Activated naive CD8-positive, alpha-beta T cell treated with anti-CD3 and anti-CD28 coated beads for 36 hours (primary cell): Measurements from ENCODE around the gene MTRF1L. TPM values are rescaled to one million over a fixed set of nuclear protein-coding genes. Genes with fewer than 3 reads are reported as not detected.
"Not testable (repeated sequence)": the region's sequence is repeated elsewhere in the genome, so short reads cannot be mapped to it uniquely, and the experiment has no call there.

ENCODE experiments used
- DNase-seq: peaks from one replicate; pipeline ENCODE4 v3.0.0; 2021
- H3K27ac Mint-ChIP-seq: one replicate; pipeline ENCODE4 v1.8.0; 2022; ENCODE audit warnings: mild to moderate bottlenecking, moderate library complexity, mixed read lengths
- H3K27me3 Mint-ChIP-seq: one replicate; pipeline ENCODE4 v1.8.0; 2022; ENCODE audit warnings: mild to moderate bottlenecking, mixed read lengths
- H3K36me3 Mint-ChIP-seq: one replicate; pipeline ENCODE4 v1.8.0; 2021; ENCODE audit warnings: mild to moderate bottlenecking, mixed read lengths
- H3K4me1 Mint-ChIP-seq: one replicate; pipeline ENCODE4 v1.8.0; 2021; ENCODE audit warnings: mixed read lengths
- H3K4me3 Mint-ChIP-seq: one replicate; pipeline ENCODE4 v1.8.0; 2022; ENCODE audit warnings: mild to moderate bottlenecking, moderate library complexity, mixed read lengths
- H3K9me3 Mint-ChIP-seq: one replicate; pipeline ENCODE4 v1.8.0; 2022; ENCODE audit warnings: mixed read lengths
- total RNA-seq, 2 experiments: library from RNA; stranded (reverse); gene quantifications; one replicate each; pipeline ENCODE4 v1.2.3, GENCODE V29; 2021

Gene MTRF1L
- total RNA-seq, 2 experiments from 2014 or later = 16.8 to 18.2 TPM

DNA sequence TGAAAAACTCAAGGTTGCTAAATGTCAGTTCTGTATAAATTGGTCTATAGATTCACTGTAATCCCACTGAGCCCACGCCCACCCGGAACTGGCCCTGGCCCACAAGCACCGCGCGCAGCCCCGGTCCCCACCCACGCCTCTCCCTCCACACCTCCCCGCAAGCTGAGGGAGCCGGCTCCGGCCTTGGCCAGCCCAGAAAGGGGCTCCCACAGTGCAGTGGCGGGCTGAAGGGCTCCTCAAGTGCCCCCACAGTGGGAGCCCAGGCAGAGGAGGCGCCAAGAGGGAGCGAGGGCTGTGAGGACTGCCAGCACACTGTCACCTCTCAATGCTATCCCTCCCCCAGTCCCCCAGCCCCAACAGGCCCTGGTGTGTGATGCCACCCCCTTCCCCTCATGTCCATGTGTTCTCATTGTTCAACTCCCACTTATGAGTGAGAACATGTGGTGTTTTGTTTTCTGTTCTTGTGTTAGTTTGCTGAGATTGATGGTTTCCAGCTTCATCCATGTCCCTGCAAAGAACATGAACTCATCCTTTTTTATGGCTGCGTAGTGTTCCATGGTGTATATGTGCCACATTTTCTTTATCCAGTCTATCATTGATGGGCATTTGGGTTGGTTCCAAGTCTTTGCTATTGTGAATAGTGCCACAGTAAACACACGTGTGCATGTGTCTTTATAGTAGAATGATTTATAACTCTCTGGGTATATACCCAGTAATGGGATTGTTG lies 36.2 kb downstream of the MTRF1L start:
- Mint-ChIP-seq H3K9me3 (peaks cover 29% of the 10 kb centered on the region), H3K36me3 (peaks cover 22% of the 10 kb centered on the region)
- not testable (repeated sequence) for H3K4me3 Mint-ChIP-seq, H3K4me1 Mint-ChIP-seq, H3K27me3 Mint-ChIP-seq, H3K27ac Mint-ChIP-seq, DNase-seq

DNA sequence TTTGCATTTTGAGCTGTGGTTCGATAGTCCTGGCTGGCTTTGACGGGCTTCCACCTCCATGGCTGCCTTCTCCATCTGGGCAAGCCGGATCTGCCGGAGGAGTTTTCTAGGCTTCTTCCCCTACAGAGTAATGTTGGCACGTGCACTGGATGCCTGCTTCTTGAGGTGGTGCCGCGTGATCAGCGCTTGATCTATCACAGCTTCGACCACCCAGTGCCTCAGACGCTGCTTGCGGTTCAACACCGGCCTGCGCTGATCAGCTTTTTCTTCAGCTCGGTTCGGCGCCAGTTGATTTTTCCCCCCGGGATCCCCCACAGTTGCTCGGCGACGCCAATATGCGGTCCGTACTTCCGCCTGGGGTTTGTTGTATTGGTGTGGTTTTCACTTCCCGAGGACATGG lies 43.2 kb downstream of the MTRF1L start:
- no peak for DNase-seq
- Mint-ChIP-seq H3K4me1 (no peaks in the 10 kb centered on the region), H3K27me3 (peaks cover 12% of the 10 kb centered on the region), H3K27ac (no peak overlapping the region), H3K4me3 (no peak overlapping the region), H3K9me3 (peaks cover 2% of the 10 kb centered on the region), H3K36me3 (no peaks in the 10 kb centered on the region)

DNA sequence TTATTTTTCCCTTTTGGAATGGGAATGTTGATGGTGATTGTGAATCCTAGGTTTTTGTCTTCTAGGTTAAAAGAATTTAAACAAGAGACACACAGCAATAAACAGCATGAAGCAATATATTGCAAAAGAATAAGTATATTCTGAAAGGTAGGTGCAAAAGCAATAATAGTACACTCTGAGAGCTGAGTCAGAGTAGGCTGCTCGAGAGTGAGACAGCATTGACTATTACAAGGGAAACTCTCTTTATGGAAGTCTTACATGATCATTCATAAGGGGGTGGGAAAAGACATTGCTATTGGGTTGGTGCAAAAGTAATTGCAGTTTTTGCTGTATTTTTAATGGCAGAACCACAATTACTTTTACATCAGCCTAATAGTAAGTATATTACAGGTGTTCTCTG lies 44.7 kb downstream of the MTRF1L start:
- peaks cover 2% of the 10 kb centered on the region for H3K9me3 Mint-ChIP-seq
- no peak overlapping the region for H3K27ac Mint-ChIP-seq
- no peak for DNase-seq
- H3K27me3 Mint-ChIP-seq = peaks cover 17% of the 10 kb centered on the region
- H3K36me3 Mint-ChIP-seq = no peaks in the 10 kb centered on the region
- H3K4me3 Mint-ChIP-seq = no peak overlapping the region
- H3K4me1 Mint-ChIP-seq = no peaks in the 10 kb centered on the region

DNA sequence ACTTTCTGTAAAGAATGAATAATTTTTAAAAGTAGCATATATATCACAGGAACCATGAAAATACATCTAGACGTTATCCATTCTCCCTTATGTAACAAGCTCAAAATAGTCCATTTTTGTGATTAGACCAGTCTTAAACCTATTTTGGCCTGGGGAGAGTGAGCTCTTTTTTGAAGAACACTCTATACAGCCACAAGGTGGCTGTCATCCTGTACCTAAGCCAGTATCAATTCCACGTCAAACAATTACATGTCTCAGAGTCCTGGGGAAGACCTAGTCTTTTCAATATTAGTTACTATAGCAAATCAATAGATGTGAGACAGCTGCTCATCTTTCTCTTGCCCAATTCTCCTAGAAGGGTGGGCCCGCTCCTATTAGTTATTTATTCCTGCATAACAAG lies 48.1 kb downstream of the MTRF1L start:
- H3K9me3 Mint-ChIP-seq = peaks cover 2% of the 10 kb centered on the region
- H3K27ac Mint-ChIP-seq = no peak overlapping the region
- DNase-seq = no peak
- H3K4me1 Mint-ChIP-seq = peaks cover 4% of the 10 kb centered on the region
- H3K4me3 Mint-ChIP-seq = no peak overlapping the region
- peaks cover 20% of the 10 kb centered on the region for H3K27me3 Mint-ChIP-seq
- no peaks in the 10 kb centered on the region for H3K36me3 Mint-ChIP-seq

DNA sequence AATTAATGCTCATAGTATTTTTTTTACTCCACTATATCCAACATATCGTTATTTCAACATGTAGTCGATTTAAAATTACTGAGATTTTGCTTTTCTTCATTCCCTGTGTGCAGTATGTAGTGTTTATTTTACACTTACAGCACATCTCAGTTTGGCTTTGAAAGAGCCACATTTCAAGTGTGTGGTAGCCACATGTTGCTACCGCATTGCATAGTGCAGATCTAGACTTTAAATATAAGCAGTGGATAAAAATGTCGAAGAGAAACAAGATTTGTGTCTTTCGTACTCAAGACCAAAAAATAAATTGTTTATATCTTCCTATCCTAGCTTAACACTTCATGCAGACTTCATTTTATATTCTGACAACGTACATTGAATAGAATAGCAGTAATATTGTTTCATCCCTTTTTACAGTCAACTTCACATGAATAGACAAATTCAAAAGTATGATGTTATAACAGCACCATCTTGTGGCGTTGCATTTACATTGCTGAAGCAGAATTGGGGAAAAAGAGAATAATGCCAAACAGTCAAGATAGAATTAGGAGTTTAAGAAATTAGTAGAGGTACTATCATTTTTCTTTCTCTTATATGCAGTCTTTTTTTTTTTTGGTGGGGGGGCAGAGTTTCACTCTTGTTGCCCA lies 49.5 kb downstream of the MTRF1L start:
- Mint-ChIP-seq H3K27ac (no peak overlapping the region), H3K9me3 (peaks cover 2% of the 10 kb centered on the region), H3K4me3 (no peak overlapping the region), H3K36me3 (no peaks in the 10 kb centered on the region), H3K4me1 (peaks cover 8% of the 10 kb centered on the region), H3K27me3 (peaks cover 20% of the 10 kb centered on the region)
- DNase-seq = no peak

DNA sequence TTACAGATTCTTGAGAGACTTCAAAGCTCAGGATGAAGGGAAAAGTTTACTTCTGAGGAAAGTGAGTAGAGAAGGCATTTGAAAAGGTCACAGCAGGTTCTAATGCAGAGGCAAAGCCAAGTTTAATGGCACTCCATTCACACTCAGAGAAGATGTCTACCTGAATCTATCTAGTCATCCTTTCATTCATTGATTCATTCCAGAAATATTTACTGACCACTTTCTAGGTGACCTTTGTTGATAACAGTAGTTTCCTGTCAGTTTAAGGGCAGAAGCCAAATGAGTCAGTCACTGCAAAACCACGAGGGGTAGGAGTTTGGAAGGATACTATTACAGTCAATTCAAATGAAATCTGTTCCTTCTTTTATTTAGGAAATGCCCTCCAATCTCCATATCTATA lies 50.5 kb downstream of the MTRF1L start:
- H3K27ac Mint-ChIP-seq = no peak overlapping the region
- H3K4me1 Mint-ChIP-seq = peaks cover 8% of the 10 kb centered on the region
- H3K4me3 Mint-ChIP-seq = no peak overlapping the region
- H3K36me3 Mint-ChIP-seq = no peaks in the 10 kb centered on the region
- H3K27me3 Mint-ChIP-seq = peaks cover 20% of the 10 kb centered on the region
- H3K9me3 Mint-ChIP-seq = peaks cover 2% of the 10 kb centered on the region
- no peak for DNase-seq

DNA sequence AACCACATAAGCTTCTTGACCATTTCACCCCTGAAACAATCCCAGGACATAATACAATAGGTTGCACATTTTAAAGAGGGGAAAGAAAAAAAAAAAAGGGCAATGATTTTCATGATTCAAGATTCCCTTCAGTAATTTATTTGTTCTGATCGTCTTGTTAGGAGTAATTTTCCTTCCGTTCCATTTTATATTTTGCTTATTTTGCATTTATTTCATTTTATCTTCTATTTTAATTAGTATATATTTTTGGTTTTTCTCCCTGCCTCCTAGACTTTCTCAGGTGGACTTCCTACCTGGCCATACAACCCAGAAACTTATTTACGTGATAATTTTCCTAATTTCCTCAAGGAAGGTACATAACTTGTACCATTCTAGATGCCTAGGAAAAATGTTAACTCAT lies 52.3 kb downstream of the MTRF1L start:
- no peak for DNase-seq
- Mint-ChIP-seq H3K9me3 (no peaks in the 10 kb centered on the region), H3K4me3 (no peak overlapping the region), H3K36me3 (no peaks in the 10 kb centered on the region), H3K27me3 (peaks cover 18% of the 10 kb centered on the region), H3K4me1 (peaks cover 8% of the 10 kb centered on the region), H3K27ac (no peak overlapping the region)

DNA sequence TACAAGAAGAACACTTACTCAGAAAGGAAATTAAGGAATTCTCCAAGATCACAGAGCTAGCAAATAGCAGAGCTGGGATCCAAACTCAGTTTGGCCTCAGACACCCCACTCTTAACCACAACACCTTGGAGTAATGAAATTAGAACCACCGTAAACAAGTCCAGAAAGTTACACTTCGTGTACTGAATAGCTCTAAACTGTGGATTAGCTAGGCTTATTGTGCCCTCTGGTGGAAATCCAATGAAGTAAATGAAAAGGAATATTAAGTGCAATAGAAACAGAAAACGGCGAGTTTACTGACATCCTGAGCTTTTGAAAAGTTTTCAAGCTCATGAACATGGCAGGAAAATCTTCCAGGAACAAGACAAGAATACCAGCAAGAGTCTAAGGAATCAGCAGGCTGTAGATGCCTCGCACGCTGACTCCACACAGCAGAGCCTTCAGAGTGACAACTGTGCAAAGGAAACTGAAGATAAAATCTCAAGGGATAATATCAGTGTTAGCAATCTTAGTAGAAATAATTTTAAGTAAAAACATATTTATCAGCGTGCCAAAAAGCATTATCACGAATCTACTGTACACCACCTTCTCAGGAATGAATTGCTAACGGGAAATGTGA lies 54.2 kb downstream of the MTRF1L start:
- Mint-ChIP-seq H3K27me3 (peaks cover 18% of the 10 kb centered on the region), H3K36me3 (no peaks in the 10 kb centered on the region), H3K27ac (no peak overlapping the region), H3K4me3 (no peak overlapping the region), H3K4me1 (peaks cover 8% of the 10 kb centered on the region), H3K9me3 (no peaks in the 10 kb centered on the region)
- DNase-seq = no peak

DNA sequence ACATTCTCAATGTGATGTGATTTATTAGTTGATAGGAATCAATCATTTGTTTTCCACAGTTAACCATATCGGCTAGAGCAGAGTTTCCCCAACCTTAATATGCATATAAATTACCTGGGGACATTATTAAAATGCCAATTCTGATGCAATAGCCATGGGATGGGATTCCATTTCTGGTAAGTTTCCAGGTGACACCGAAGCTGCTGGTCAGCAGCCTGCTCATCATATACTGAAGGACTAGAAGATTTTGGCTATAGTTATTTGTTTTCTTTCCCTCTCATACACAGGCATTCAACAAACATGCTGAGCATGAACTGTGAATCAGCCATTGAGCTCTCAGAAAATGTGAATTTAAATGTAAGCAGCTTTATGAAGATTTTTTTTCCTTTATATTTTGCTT lies 55.5 kb downstream of the MTRF1L start:
- no peaks in the 10 kb centered on the region for H3K9me3 Mint-ChIP-seq
- no peak overlapping the region for H3K4me3 Mint-ChIP-seq
- H3K27me3 Mint-ChIP-seq = peaks cover 12% of the 10 kb centered on the region
- H3K4me1 Mint-ChIP-seq = peaks cover 7% of the 10 kb centered on the region
- H3K27ac Mint-ChIP-seq = no peak overlapping the region
- DNase-seq = no peak
- no peaks in the 10 kb centered on the region for H3K36me3 Mint-ChIP-seq

DNA sequence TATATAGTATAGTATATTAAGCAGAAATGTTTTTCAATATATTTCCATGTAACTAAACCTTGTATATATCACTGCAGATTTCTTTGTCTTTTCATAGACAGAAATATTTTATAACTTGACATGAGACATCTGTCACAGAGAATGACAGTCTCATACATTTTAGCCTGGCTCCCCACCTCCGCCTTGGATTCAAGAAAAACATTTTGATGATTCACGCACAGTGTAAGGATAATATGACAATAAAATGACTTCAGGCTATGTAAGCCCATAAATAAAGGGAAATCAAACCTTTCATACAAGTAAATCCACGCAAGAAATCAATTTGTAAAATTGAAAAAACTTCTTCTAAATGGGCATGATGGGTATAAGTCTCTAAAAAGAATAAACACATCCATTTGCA lies 56.0 kb downstream of the MTRF1L start:
- no peaks in the 10 kb centered on the region for H3K9me3 Mint-ChIP-seq
- no peak for DNase-seq
- H3K4me1 Mint-ChIP-seq = peaks cover 4% of the 10 kb centered on the region
- no peak overlapping the region for H3K27ac Mint-ChIP-seq
- peaks cover 12% of the 10 kb centered on the region for H3K27me3 Mint-ChIP-seq
- H3K4me3 Mint-ChIP-seq = no peak overlapping the region
- no peaks in the 10 kb centered on the region for H3K36me3 Mint-ChIP-seq

DNA sequence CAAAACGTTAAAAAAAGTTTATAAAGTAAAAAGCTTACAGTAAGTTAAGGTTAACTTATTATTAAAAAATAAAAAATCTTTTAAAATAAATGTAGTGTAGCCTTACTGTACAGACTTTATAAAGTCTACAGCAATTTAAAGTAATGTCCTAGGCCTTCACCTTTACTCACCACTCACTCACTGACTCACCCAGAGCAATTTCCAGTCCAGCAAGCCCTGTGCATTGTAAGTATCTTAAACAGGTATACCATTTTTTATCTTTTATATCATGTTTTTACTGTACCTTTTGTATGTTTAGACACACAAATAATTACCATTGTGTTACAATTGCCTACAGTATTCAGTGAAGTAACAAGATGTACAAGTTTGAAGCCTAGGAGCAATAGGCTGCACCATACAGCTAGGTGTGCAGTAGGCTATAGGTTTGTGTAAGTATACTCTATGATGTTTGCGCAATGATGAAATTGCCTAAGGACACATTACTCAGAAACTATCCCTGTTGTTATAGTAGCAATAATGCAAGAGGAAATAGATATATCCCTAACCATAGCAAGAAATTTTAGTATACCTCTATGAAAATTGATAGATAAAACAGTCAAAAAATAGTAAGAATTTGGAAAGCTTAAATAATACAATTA lies 59.1 kb downstream of the MTRF1L start:
- H3K4me3 Mint-ChIP-seq = no peak overlapping the region

DNA sequence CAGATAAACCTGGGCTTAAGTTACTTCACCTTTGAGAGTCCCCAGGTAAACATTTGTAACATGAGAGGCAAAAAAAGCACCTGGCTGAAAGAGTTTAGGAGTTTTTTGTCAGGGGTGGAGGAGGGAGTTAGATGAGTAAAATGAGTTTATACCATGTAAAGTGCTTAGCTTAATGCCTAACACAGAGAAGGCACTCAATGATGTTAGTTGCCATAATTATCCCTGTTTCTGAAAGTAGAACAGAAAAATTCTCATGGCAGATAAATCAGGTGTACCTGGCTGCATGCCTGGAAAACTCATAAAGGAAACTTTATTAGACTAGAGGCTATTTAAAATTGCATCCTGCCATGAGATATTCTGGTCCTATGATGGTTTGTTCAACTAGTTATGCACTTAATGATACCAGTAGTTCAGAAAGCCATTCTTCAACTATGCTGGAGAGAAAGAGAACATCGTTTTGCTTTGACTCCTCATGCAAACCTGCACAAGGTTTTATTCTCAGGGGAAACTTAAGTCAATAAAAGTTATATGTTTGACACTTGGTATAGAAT lies 60.1 kb downstream of the MTRF1L start:
- Mint-ChIP-seq H3K4me1 (no peaks in the 10 kb centered on the region), H3K9me3 (no peaks in the 10 kb centered on the region), H3K27ac (no peak overlapping the region), H3K27me3 (peaks cover 19% of the 10 kb centered on the region), H3K36me3 (no peaks in the 10 kb centered on the region), H3K4me3 (no peak overlapping the region)
- no peak for DNase-seq

More for the DNA sequence above, 59.1 kb downstream of the MTRF1L start:
- Mint-ChIP-seq H3K27me3 (peaks cover 14% of the 10 kb centered on the region), H3K9me3 (no peaks in the 10 kb centered on the region), H3K27ac (no peak overlapping the region), H3K4me1 (peaks cover 4% of the 10 kb centered on the region), H3K36me3 (no peaks in the 10 kb centered on the region)
- DNase-seq = no peak

DNA sequence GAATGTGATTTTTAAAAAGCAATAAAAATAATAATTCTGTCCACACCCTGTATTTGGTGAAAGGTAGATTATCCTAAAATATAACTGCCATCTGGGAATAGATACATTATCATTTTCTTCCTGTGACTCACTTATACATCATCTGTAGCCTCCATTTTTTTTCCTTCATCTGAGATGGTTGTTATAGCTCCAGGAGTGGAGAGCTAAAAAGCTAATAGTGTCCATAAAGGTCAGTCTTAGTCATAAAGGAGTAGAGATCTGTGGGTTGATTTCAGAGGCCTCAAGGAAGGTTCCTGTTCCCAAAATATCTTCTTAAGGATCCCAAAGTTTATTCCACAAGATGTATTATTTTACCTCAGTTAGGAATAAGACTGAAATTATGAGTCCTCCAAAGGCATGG lies 60.8 kb downstream of the MTRF1L start:
- Mint-ChIP-seq H3K27me3 (peaks cover 19% of the 10 kb centered on the region), H3K4me1 (no peaks in the 10 kb centered on the region), H3K4me3 (no peak overlapping the region), H3K27ac (no peak overlapping the region), H3K36me3 (no peaks in the 10 kb centered on the region), H3K9me3 (no peaks in the 10 kb centered on the region)
- no peak for DNase-seq
